Measurements from ENCODE around the gene SSBP2.

The SSBP2 gene

GRCh38 chr5:81363093-81363871 is 387.6 kb downstream of the SSBP2 start:
- DNase-seq, result no peak

All from activated CD4-positive, alpha-beta T cell treated with anti-CD3 and anti-CD28 coated beads for 4 hours (primary cell).